Ammon's horn (tissue), 1 donor: ENCODE results near the gene HOXD9.

Source experiments
- DNase-seq: peaks from one replicate; pipeline ENCODE4 v3.0.0-alpha.2; 2016; ENCODE audit warnings: low spot score

The HOXD9 gene

DNA sequence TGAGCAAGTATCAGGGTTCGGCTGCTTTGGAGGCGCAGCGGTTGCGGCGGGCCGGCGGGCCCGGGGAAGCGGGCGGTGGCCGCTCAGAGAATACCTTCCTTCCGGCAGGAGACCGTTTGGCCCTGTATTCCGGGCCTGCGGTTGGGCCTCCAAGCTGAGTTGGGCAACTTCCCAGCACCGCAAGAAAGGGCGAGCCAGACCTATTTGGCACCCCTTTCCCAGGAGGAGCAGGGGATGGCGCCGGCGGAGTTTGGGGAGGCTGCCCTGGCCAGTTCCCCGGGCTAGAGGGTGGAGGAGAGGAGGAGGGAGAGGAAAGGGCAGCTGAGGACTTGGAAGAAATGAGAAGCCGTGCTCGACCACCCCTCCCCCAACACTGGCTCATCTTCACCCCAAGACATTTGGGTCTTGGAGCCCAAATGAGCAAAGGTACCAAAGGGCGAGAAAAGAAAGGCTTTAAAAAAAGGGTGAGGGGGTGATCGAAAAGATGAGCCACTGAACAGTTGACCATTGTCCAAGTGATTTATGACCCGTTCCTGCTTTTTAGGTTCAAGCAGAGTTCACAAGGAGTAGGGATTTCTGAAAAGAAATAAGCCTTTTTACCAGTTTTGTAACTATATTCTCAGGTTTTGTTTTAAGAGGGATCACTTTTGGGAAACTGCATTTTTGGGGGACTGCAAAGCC lies 43.0 kb downstream of the HOXD9 start:
- no peak for DNase-seq

DNA sequence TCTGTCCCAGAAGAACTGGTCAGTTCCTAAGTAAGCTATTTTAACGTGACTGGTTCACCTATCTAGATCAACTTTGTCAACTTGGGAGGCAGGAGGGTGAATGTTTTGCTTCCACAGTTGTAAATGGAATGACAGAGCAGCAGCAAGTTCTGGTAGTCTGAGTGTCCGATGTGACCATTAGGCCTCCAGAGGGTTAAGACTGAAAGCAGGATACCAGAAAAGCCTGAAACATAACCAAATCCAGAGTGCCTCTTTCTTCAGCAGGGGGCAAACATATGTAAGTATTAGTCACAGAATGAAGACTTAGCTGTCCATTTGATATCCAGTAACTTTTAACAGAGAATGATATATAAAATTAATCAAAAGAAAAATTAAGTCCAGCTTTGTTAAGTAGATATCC lies 43.8 kb downstream of the HOXD9 start:
- DNase-seq = no peak

DNA sequence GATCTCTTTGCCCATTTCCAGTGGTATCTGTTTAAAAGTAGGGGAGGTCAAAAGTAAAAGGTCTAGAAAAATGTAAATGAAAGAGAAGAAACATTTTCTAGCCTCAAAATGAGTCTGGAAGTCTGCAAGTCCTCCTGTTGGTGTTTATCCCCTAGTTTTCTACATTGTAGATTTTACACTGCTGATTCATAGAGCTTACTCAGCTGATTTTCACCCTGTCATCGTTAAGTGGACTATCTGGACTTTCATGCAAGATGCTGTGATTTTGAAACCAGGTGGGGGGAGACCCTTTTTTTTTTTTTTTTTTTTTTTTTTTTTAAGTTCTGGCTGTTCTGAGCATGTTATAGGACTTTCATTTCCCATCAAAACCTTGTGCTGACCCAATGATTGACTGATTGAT lies 44.9 kb downstream of the HOXD9 start:
- DNase-seq = no peak

DNA sequence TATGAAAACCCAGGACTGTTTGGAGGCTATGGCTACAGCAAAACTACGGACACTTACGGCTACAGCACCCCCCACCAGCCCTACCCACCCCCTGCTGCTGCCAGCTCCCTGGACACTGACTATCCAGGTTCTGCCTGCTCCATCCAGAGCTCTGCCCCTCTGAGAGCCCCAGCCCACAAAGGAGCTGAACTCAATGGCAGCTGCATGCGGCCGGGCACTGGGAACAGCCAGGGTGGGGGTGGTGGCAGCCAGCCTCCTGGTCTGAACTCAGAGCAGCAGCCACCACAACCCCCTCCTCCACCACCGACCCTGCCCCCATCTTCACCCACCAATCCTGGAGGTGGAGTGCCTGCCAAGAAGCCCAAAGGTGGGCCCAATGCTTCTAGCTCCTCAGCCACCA lies 46.7 kb downstream of the HOXD9 start:
- no peak for DNase-seq

DNA sequence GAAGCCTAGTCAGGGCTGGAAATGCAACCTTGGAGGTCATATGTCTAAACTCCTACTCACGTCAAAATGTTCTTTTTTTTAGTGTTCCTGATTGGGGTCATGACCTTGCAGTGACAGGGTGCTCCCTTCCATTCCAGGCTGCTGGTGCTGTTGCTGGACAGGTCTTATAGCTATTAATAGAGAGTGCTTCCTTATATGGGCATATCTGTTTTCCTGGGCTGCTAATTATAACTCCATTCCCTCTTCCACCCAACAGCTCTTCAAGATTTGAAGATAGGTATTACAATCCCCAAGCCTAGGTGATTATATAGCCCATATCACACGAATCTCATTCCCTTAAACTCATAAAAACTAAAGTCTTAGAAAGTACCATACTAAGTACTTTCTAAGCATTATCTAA lies 47.2 kb downstream of the HOXD9 start:
- DNase-seq = no peak

DNA sequence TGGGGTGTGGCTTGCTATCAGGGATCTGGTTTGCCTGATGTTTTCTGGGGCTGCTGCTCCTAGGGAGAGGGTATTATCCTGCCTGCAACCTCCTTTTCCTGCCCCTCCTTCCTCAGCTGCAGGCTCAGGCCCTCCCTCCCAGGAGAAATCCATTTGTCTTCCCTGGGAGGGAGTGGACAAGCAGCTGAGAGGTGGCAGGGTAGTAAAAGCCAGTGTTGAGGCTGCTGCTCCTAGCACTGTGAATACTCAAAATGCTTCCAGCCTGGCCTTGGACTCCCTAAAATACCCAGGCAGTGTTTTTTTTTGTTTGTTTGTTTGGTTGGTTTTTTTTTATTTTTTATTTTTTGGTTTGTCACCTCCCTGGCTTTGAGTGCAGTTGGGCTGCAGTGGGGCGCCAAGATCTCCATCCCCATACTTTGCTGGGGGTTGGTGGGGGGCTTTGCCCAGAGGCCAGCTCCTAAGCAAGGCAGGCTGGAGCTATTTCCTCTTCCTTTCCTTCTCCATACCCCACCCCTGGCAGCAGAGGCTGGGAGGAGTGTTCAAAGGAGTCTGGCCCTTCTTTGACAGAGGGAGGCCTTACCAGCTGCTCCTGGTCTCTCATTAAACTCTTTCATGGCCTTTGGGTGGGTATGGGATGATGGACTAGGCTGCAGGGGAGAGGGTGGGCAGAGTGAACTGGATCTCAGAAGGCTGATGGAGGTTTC lies 48.2 kb downstream of the HOXD9 start:
- DNase-seq = no peak

DNA sequence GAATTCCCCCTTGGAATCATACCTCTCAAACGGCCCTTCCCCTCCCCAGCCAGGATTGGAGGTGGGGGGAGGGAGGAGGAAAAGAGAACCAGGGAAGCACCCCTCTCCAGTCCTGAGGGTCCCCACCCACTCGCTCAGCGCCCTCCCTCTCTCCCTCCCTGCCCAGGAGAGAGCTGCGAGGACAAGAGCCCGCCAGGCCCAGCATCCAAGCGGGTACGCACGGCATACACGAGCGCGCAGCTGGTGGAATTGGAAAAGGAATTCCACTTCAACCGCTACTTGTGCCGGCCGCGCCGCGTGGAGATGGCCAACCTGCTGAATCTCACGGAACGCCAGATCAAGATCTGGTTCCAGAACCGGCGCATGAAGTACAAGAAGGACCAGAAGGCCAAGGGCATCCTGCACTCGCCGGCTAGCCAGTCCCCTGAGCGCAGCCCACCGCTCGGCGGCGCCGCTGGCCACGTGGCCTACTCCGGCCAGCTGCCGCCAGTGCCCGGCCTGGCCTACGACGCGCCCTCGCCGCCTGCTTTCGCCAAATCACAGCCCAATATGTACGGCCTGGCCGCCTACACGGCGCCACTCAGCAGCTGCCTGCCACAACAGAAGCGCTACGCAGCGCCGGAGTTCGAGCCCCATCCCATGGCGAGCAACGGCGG lies 49.0 kb downstream of the HOXD9 start:
- DNase-seq = no peak

DNA sequence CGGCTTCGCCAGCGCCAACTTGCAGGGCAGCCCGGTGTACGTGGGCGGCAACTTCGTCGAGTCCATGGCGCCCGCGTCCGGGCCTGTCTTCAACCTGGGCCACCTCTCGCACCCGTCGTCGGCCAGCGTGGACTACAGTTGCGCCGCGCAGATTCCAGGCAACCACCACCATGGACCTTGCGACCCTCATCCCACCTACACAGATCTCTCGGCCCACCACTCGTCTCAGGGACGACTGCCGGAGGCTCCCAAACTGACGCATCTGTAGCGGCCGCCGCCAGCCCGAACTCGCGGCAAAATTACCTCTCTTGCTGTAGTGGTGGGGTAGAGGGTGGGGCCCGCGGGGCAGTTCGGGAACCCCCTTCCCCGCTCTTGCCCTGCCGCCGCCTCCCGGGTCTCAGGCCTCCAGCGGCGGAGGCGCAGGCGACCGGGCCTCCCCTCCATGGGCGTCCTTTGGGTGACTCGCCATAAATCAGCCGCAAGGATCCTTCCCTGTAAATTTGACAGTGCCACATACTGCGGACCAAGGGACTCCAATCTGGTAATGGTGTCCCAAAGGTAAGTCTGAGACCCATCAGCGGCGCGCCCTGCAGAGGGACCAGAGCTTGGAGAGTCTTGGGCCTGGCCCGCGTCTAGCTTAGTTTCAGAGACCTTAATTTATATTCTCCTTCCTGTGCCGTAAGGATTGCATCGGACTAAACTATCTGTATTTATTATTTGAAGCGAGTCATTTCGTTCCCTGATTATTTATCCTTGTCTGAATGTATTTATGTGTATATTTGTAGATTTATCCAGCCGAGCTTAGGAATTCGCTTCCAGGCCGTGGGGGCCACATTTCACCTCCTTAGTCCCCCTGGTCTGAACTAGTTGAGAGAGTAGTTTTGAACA lies 49.7 kb downstream of the HOXD9 start:
- no peak for DNase-seq

DNA sequence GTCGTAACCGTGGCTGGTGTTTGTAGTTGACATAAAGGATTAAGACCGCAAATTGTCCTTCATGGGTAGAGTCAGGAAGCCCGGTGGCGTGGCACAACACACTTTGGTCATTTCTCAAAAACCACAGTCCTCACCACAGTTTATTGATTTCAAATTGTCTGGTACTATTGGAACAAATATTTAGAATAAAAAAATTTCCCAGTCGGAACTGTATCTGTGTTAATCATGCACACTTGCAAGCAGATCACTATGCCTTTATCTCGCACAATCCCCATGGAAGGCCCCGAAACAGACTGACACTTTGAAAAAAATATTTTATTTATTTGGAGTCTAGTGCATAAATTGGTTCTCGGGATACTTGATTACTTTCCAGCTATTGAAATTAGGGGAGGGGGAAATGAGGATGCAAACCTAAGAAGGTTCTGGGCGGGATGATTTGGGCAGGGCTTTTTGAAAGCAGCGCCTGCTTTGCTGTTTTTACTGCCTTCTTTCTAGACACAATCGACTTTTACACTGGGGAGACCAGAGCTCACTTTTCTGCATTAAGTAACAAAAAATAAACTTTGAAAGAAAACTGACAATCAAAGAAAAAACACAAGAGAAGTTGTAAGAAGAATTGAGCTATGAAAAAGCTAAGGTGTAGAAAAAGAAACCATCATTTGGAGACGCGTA lies 50.5 kb downstream of the HOXD9 start:
- no peak for DNase-seq

DNA sequence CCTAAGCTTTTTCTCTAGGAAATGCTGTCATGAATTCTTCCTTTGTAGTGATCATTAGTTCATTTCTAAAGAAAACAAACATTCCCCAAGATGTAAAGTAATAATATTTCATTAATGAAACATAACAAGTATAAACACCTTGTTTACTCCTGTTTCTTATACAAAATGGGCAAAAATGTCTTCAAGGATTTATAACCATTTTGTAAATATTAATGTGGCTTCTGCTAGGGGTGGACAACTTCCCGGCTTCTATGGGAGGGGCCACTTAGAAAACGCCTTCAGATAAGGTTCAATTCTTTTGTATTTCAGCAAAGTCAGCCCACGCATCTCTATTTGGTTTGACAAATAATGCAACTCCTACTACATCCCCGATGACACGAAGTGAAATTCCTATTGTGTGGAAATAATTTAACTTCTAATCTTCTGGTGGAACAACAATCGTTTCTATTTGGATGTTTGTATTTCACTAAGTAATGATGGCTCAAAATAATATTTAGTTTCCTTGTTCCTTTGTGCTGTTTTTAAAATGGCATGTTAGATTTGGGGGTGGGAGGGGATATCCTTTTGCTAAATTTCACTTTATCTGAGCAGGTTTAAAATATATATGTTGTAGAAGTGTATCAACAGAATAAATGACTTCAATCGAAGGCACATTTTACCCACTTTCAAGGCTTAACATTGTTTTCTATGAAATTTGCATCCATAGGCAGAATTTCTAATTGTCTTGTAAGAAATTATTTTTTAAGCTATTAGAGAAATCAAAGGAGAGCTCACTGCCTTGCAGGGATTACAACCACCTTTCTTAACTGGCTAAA lies 51.3 kb downstream of the HOXD9 start:
- DNase-seq = no peak

DNA sequence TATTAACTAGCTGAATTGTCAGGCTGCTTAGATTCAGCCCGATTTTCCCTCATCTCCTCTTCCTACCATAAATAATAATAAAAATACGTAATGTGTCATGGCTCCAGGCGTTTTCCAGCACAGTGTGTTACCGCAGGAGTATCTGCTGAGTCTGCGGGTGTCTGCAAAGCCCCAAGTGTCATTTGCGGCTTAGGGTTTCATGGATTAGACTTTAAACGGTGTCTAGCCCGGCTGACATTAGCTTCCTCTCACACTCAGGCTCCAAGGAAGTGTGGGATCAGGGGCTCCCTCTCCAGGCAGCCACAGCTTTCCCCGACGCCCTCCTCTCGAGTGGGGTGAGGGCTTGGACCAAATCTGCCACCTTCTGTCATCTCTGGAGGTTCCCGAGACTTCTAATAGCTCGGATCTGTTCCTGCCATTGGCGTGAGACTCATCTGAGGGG lies 51.9 kb downstream of the HOXD9 start:
- no peak for DNase-seq
